ENCODE results near the gene LARP6.

Gene LARP6

GRCh38 chr15:70793694-70794093 lies 60.3 kb downstream of the LARP6 start:
- DNase-seq = no peak

GRCh38 chr15:70792171-70792573 lies 61.8 kb downstream of the LARP6 start:
- no peak for DNase-seq

GRCh38 chr15:70791259-70791658 lies 62.7 kb downstream of the LARP6 start:
- no peak for DNase-seq

- DNase-seq = no peak
Measured at GRCh38 chr15:70789213-70789612, 64.7 kb downstream of the LARP6 start.

GRCh38 chr15:70788114-70789049 lies 65.6 kb downstream of the LARP6 start:
- no peak for DNase-seq

- no peak for DNase-seq
Measured at GRCh38 chr15:70786996-70787395, 67.0 kb downstream of the LARP6 start.

- no peak for DNase-seq
Measured at GRCh38 chr15:70783610-70784022, 70.3 kb downstream of the LARP6 start.

- DNase-seq = no peak
Measured at GRCh38 chr15:70783041-70783440, 70.9 kb downstream of the LARP6 start.

GRCh38 chr15:70781236-70781635 lies 72.7 kb downstream of the LARP6 start:
- no peak for DNase-seq
